Endometrial microvascular endothelial cells (primary cell): ENCODE measurements around the gene NMU. TPM values are rescaled to one million over a fixed set of nuclear protein-coding genes. Genes with fewer than 3 reads are reported as not detected.
"Not testable (repeated sequence)": the region's sequence is repeated elsewhere in the genome, so short reads cannot be mapped to it uniquely, and the experiment has no call there.

Experiments
- in situ Hi-C: cut with HindIII; loops from 2 replicates; pipeline ENCODE4 v1.10.0; 2017; ENCODE audit warnings: low sequenced_read_pairs, low pct_unique_long_range_greater_than_20kb; ENCODE audit errors: inconsistent ontology term
- total RNA-seq: library from RNA; depleted of rRNA; stranded (reverse); fragments of >200 nt; gene quantifications from one replicate; pipeline ENCODE4 v1.2.3, GENCODE V29; 2015; ENCODE audit errors: inconsistent ontology term

Gene NMU, protein sequence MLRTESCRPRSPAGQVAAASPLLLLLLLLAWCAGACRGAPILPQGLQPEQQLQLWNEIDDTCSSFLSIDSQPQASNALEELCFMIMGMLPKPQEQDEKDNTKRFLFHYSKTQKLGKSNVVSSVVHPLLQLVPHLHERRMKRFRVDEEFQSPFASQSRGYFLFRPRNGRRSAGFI
- not detected for total RNA-seq

DNA sequence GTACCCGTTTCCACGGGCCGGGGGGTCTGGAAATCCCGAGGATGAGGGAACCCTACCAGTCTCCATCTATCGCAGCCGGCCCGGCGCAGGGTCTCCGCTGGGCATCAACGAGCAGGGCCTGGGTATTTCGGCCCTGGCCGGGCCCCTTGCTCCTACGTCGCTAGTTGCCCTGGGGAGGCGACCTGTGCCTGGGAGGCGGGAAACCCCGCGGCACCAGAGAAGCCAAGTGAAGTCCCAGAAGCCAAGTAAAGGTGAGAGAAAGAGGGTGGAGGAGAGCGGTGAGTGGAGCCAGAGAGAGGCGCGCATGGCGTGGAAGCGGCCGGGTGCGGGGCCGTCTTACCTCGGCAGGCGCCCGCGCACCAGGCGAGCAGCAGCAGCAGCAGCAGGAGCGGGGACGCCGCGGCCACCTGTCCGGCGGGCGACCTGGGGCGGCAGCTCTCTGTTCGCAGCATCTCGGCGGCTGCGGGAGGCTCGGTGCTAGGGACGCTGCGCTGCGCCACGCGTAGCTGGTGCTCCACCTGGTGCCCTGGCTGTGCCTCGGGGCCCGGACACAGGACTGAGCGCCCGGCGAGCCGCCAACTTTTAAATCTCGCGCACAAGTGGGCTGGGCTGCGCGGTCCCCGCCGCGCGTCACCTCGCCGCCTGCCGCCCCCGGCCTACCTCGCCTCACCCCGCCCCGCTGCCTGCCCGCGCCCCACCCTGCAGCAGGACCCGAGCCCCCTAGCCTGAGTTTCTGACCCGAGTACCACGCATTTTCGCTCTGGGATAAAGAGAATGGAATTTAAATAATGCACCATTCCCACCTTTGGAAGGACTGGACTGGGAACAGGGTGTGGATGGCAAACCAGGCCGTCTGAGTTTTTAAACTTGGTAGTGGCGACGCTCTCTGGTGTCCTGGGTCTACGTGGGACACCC lies at the start of gene NMU:
TSS of gene NMU (minus strand) at position 558 of the 915 bp plus-strand sequence. CDS start at position 452, 106 bp downstream.
- in situ Hi-C loops, result no loop called here

DNA sequence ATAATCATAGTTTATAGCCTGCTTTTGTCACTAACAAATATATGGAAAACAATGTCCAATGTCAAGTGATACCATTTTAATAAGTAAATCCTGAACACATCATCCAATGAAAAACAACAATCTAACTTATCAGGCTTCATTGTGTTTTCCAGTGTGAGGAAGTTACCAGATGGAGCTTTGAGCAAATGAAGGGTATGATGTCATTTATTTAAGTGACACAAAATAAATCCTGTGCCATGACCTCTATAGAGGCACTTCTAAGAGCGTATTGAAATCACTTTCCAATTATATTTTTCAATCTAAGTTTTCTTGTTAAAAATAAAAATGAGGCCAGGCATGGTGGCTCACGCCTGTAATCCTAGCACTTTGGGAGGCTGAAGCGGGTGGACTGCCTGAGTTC lies 48.2 kb upstream of the NMU start:
- in situ Hi-C loops, result no loop called here

DNA sequence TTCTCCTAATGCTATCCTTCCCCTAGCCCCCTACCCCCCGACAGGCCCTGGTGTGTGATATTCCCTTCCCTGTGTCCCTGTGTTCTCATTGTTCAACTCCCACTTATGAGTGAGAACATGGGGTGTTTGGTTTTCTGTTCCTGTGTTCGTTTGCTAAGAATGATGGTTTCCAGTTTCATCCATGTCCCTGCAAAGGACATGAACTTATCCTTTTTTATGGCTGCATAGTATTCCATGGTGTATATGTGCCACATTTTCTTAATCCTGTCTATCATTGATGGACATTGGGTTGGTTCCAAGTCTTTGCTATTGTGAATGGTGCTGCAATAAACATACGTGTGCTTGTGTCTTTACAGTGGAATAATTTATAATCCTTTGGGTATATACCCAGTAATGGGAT lies 46.7 kb upstream of the NMU start:
- in situ Hi-C loops, result not testable (repeated sequence)

DNA sequence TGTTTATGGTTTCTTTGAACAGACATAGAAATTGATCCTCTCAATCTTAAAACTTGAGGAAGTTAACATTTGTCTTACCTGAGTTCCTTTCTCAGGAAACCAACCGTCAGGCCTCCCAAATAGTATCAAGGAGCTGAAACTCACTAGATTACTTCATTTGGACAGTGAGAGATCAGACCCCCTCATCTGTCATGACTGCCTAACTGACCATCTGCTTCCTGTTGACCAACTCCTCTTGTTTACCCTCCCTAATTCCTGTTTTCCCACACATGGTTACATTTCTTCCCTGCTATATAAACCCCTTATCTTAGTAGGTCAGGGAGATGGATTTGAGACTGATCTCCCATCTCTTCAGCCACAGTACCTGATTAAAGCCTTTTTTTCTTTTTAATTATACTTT lies 46.2 kb upstream of the NMU start:
- in situ Hi-C loops, result no loop called here

DNA sequence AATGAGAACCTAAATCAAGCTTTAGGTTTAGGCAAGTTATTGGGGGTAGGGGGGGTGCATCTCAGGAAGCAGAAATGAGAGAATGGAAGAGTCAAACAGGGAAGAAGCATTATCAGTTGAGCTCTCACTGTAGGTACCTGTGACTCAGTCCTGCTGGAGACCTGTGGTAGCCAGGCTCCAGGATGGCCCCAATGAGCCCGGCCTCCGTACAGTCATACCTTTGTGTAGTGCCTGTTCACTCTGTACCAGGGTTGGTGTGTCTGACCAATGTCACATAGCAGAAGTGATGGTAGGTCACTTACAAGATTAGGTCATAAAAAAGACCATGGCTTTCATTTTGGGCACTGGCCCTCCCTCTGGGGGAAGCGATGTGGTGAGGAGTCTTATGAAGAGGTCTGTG lies 45.3 kb upstream of the NMU start:
- in situ Hi-C loops, result no loop called here

DNA sequence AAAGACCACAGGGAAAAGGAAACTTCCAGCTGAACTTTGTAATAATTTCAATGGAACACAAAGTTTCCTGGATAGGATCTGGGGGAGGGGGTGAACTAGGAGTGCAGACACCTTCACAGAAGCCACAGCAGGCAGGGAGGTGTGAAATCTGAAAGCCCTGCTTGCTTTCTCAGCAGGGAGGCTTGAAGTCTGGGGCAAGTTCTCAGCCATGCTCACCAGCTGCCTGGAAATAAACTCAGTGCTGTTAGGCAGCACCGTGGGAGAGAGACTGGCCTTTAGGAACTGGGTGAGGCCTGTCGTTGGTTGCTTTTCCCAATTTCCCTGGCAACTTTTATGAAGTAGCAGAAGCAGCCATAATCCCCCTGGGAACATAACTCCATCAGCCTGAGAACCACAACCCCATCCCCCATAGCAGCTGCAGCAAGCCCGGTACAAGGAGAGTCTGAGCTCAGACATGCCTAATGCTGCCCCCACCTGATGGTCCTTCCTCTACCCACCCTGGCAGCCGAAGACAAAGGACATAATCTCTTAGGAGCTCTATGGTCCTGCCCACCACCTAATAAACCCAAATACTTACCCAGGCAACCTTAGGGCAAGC lies 39.2 kb upstream of the NMU start:
- in situ Hi-C loops, result no loop called here

DNA sequence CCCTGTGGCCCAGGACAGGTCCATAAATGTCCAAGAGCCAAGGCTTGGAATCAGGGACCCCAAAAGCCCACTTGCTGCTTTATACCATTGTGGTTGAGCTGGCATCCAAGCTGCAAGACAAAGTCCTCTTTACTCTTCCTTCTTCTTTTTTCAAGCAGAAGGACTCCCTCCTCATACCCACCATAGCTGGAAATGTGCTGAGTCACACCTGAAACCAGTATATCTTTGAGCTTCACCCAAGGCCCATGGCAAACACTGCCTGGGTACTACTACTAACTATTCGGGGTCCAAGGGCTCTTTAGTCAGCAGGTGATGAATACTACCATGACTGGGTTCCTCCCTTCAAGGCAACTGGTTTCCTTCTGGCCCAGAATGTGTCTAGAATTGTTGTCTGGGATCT lies 37.3 kb upstream of the NMU start:
- in situ Hi-C loops, result no loop called here

DNA sequence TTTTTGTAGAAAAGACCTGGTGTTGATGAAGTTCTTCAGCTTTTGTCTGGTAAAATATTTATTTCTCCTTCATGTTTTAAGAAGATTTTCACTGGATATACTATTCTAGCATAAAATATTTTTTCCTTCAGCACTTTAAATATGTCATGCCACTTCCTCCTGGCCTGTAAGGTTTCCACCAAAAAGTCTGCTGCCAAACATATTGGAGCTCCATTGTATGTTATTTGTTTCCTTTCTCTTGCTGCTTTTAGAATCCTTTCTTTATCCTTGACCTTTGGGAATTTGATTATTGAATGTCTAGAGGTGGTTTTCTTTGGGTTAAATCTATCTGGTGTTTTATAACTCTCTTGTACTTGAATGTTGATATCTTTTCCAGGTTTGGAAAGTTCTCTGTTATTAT lies 35.6 kb upstream of the NMU start:
- in situ Hi-C loops, result no loop called here

DNA sequence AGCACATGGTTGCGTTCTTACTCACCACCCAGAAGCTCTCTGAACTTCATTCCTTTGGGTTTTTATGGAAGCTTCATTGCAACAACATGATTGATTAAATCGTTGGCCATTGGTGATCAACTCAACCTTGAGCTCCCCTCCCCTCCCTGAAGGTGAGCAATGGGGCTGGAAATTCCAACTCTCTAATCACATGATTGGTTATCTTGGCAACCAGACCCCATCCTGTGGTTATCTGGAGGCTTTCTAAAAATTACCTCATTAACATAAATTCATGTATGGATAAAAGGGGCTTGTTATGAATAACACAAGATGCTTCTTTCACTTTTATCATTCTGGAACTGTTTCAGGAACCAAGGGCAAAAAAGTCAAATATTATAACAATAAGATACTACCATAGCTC lies 34.6 kb upstream of the NMU start:
- in situ Hi-C loops, result no loop called here

DNA sequence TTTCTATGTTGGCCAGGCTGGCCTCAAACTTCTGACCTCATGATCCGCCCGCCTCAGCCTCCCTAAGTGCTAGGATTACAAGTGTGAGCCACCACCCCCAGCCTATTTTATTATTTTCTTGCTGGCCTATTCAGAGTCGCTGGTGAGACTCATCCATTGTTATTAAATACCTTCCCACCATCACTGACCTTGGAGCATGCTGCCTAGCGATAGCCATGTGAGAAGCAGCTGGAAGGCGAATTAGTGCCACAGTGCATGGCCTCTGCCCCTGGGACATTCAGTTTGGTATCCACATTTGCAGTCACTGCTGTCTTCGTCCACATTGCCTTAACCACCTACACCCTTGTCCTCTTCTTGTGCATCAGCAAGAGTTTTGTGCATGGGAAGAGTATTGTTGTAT lies 32.4 kb upstream of the NMU start:
- in situ Hi-C loops, result no loop called here

DNA sequence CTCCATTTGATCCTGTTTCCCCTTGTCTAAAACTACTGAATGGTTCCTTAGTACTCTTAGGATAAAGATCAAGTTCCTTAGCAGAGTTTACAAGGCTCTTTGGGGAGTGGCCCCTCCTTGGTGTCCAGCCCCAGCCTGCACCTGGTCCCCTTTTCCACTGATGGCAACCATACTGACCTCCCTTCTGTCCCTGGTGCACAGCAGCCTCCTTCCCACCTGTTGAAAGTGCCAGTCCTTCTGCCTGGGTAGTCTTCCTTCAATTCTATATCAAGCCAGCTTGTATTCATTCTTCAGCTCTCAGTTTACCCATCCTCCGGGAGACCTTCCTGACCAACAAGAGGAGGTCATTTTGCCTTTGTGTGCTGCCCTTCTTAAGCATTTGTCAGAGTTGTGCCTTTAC lies 30.4 kb upstream of the NMU start:
- in situ Hi-C loops, result no loop called here

DNA sequence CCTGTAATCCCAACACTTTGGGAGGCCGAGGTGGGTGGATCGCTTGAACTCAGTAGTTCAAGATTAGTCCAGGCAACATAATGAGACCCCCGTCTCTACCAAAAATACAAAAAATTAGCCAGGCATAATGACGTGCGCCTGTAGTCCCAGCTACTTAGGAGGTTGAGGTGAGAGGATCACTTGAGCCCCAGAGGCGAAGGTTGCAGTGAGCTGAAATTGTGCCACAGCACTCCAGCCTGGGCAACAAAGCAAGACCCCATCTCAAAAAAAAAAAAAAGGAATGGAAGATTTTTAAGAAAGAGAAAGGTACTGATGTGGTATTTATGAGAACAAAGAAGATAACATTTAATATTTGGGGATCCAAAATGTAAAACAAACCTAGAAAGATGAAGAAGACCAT lies 27.0 kb upstream of the NMU start:
- in situ Hi-C loops, result no loop called here

DNA sequence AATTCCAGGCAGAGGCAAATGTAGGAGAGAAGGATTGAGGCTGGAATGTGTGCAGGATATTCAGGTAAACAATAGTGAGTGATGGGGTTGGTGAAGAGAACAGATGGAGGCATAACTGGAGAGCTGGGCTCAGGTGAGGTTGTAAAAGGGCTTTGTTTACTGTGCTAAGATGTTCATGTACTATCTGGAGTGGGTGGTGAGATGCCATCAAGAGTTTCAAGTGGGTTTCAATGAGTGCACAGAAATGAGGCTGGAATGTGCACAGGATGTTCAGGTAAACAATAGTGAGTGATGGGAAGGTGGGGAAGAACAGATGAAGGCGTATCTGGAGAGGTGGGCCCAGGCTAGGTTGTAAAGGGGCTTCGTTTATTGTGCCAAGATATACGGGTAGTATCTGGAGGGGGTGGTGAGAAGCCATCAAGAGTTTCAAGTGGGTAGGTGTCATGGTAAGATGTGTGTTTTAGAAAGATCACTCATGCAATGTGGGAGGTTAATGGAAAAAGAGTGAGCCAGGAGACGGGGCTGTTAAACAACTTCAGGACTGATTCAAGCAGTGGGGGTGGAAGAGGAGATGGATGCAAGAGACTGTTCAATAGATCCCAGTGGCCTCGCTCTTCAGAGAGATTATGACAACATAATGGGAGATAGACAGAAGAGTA lies 25.4 kb upstream of the NMU start:
- in situ Hi-C loops, result no loop called here

DNA sequence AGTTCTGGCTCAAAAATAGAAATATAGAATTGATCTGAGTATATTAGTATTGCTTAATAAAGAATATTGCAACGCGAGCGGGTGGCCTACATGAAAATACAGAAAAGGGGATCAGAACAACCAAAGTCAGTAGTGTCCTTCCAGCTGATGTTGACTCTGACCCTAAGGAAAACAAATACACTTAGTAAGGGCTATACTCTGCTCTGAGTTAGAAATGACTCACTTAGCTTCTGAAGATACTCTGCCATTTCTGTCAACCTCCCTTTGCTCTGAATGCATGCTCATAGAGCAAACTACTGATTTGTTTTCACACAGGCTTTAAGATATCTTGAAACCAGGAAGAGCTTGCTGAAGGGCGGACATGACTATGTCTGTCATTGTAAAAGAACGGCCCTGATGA lies 22.6 kb upstream of the NMU start:
- in situ Hi-C loops, result no loop called here

DNA sequence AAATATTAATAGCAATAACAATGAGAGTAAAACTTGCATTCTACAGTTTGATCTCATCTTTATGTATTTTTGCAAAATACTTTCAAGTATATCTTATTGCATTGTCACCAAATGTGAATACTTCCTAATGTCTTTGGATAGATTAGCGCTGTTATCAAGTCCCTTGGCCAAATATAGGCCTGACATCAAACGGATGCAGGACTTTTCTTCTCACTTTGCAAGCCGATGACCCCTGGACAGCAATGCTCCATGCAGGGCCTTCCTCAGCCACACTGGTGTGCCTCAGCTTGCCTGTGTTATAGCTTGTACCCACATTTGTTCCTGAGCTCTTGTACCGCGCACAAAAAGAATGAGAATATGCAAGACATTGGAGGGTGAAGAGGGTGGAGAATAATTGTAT lies 18.0 kb upstream of the NMU start:
- in situ Hi-C loops, result no loop called here

DNA sequence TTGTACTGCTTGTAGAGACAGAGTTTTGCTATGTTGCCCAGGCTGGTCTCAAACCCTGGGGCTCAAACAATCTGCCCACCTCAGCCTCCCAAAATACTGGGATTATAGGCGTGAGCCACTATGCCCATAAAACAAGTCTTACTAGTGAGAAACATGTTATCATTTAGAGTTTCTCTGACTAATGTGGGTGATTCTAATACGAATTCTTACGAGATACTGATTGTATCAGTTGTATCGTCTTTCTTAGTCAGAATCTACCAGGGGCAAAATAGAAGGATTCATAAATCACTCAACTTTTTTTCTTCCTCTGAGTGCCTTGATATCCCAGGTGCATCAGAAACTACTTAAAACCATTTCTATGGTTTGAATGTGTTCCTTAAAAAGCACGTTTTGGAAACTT lies 14.4 kb upstream of the NMU start:
- in situ Hi-C loops, result no loop called here

DNA sequence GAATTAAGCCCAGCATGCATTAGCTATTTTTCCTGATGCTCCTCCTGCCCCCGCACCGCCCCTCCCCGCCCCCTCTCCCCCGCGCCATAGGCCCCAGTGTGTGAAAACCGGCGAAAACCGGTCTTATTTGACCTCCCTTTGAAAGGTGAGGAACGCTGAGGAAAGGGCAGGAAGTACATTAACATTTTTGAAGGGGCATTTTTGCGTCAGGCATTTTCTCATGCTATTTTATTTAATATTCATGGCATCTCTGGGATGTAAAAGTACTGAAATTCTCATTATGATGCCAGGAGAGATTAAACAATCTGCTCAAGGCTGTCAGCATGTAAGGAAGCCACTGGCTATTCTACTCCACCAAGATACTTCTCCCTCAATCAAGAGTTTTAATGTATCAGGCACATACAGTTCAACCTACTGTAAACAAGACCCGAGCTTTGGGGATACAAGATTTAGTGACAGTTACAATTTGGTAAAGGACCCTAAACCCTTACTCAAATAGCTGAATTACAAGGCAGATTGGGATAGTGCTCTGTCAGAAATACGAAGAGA lies 1.2 kb upstream of the NMU start:
- in situ Hi-C loops, result no loop called here

DNA sequence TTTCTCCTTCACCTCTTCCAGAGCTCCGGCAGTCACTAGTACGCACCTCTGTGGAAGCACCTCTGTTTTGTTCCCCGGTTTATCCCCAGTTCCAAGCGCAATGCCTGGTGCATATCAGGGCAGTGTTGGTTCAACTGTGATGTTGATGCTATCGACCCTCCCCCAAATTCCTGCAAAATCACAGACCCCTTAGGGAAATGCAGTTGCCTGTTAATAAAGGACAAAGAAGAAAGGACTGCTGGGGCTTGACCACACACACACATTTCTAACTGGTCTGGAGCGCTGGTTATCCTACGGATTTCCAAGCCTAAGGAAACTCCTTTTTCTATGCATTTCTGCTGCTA lies 530 bp upstream of the NMU start:
- in situ Hi-C loops, result no loop called here

DNA sequence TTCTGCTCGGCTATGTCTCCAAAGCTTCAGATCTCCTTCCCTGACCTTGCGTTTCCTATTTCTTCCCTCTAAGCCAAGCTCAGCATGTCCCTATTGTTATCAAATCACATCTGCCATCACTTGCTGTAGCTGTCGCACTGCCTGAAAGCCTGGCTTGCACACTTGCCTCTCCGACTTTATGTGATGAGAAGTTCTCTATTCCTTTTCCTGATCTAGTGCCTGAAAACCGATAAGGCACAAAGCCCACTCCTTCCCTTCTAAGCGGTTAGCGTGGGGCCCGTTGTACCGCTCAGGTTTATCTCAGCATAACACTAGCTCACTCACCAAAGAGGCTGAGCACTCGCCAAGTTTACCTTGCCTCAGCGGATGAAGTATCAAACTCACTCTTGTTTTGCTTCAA lies 816 bp downstream of the NMU start:
- in situ Hi-C loops, result no loop called here
